Hepatocyte (in vitro differentiated cells): ENCODE data around the gene CXCL14.
A peak's percentile ranks its signal among the peaks of the same experiment; 100 is the strongest.

Experiments
- EZH2 ChIP-seq: fragments of 200-600 bp; sonication (generic); IDR thresholded peaks from 2 replicates; pipeline ENCODE4 v1.6.1; 2016; ENCODE audit warnings: antibody characterized with exemption, mild to moderate bottlenecking, borderline replicate concordance
- TF ChIP-seq, protein P1 (sequence below): fragments of 200-600 bp; sonication (generic); IDR thresholded peaks from 2 replicates; pipeline ENCODE4 v1.5.1; 2016; ENCODE audit warnings: antibody characterized with exemption, mild to moderate bottlenecking; ENCODE audit not compliant: poor library complexity

DNA sequence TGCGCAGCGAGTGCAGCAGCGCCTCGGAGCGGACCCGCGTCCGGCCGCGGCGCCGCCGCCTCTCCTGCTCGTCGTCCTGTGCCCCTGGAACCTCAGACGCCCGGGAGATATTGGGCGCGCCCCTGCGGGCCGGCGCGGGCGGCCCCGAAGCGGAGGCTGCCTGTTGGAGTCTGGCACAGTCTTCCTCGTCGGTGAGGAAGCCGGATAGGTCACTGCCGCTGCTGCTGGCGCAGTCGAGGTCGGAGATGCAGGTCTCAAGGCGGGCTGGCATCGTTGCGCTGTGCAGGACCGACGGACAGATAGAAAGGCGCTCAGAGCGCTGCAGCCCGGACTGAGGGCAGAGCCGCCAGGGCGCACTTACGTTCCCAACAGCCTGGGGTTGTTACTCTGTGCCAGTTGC, 43.4 kb downstream of the CXCL14 start:
- TF ChIP-seq, protein P1, sequence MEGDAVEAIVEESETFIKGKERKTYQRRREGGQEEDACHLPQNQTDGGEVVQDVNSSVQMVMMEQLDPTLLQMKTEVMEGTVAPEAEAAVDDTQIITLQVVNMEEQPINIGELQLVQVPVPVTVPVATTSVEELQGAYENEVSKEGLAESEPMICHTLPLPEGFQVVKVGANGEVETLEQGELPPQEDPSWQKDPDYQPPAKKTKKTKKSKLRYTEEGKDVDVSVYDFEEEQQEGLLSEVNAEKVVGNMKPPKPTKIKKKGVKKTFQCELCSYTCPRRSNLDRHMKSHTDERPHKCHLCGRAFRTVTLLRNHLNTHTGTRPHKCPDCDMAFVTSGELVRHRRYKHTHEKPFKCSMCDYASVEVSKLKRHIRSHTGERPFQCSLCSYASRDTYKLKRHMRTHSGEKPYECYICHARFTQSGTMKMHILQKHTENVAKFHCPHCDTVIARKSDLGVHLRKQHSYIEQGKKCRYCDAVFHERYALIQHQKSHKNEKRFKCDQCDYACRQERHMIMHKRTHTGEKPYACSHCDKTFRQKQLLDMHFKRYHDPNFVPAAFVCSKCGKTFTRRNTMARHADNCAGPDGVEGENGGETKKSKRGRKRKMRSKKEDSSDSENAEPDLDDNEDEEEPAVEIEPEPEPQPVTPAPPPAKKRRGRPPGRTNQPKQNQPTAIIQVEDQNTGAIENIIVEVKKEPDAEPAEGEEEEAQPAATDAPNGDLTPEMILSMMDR: no peak
- TF ChIP-seq EZH2: peak; percentile 13
